HUDEP-2 (cell line): ENCODE measurements around the gene RNF150.

ENCODE experiments used
- DNase-seq, 76 experiments: peaks; one replicate each; lab custom pipeline; 2025; ENCODE audit not compliant: unreplicated experiment in 76 of 76; lab: John Stamatoyannopoulos, UW

The RNF150 gene

DNA sequence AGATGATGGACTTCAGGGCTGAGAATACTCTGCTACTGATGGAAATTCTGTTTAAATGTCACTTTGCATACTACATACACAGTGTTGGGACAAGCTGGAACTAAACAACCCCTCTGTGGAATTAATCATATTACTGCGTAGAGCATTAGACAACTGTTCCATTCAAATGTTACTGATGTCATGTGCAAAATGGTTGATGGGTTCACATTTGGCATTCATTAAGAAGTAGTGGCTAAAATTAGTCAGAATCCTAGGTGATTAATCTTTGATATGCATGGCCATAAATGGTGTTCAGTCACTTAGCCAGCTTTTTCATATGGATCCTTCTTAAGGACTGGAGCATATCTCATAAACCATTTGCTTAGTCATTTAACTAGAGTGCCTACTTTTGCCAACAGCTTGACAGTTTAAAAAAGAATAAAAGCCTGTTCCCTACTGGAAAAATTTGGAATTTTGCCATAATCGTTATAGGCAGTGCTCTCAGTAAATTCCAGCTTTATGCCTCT is 105.2 kb downstream of the RNF150 start:
- DNase-seq = no peak

DNA sequence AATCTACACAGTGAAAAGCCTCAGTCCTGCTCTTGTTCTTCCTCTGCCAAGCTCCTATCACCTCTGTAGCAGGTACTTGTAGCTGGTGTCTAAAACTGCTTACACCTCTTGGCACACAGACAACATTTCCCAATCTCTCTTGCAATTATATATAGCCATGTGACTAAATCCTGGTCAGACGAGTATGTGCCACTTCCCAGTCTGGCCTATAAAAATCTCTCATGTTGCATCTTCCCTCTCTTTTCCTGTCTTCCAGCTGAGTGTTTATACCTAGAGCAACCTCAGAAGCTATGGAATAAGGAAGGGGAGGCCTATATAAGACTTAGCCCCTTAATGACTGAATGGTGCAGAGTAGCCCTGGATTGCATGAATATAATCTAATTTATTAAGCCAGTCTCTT is 105.8 kb downstream of the RNF150 start:
- DNase-seq = no peak

DNA sequence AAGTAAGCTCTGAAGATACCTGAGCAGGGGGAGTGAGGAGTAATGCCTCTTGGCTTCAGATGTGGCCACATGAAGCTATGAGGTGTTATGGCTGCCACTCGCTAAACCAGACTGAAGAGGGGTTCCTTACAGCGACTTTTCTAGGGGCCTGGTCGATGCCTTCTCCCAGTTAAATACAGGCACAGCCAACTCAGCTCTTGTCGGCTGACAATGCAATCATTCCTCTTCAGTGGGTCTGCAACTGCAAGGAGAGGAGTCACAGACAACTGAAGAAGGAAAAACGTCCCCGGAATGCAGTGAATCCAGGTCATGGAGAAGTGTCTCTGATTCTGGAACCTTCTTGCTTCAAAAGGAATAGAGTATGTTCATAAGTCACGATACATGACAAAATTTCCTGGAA is 106.4 kb downstream of the RNF150 start:
- no peak for DNase-seq

DNA sequence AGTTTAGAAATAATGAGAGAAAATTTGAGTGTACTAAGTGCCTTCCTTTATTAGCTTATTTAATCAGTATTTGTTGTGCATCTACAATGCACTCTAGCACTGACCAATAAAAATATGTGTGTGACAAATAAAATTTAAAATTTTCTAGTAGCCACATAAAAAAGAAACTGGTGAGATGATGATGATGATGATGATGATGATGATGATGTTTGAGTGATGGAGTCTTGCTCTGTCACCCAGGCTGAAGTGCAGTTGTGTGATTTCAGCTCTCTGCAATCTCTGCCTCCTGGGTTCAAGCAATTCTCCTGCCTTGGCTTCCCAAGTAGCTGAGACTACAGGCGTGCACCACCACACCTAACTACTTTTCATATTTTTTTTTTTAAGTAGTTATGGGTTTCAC is 110.2 kb downstream of the RNF150 start:
- DNase-seq = no peak

DNA sequence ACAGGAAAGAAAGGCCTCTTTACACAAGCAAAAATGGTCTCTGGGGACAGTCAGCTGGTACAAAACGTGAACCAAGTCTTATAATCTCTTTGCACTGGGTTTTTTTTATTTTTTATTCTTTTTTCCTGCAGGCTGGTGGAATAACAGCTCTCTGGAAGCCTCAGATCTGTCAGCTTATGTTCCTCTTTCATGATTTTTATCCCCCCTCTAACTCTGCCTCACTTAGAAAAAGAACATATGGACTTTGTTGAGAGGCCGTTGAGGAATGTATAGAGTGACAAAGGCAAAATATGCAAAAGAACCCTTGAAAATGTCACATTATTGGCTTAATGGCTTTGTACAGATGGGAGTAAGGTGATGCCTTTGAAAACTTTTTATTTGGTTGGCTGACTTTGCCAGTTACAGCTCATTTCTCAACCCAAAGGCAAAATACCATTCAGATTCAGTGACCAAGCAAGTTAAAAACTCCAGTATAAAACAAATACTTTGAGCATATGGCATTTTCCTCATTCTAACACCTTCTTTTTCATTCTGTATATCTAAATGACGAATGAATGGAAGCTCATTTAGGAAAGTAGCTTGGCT is 111.1 kb downstream of the RNF150 start:
- no peak for DNase-seq

DNA sequence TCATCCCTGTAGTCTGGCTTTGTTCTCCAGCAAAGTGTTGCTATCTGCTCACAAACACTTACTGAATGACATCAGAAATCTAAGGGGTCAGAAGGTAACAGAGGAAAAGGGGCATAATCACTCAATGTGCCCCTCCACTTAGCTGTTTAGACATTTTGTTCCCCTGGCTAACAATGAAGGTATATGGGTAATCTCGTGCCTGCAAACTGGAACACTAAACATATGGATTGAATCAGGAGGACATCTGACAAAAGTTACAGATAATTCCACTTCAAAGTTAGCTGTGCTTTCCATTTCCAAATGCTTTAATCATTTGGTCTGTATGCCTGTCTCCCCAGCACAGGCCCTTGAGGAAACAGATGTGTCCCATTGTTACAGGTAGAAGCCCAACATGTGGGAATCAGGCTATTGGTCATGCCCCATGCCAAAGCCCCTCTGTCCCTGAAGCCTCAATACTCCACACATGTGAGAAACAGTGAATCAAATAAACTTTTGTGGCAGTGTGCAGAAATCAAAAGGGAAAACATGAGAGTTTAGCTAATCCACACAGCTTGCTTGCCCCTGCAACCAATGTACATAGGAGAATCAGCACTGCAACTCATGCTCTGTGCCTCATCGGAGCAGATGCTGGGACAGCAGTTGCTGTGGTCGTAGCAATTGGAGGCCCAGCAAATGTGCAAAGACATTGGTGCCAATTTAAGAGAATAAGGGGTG is 111.7 kb downstream of the RNF150 start:
- no peak for DNase-seq

DNA sequence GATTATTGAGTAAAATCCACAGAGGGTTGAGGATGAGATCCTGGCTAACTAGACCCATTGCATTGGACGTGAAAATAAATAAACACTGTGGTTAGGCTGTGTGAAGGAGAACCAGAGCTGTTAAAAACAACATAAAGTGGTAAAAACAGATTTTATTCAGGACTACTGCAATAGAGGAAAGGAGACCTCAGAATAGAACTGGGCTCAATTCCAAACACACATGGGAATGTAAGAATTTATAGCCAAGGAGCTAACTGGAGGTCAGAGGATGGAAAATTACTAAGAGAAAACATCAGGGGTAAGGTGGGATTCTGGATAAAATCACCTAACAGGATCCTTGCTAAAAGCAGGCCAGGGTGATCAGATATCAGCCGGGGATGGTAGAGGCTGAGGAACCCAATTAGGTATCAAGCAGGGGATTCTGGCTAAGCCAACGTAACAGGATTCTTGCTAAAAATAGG is 112.4 kb downstream of the RNF150 start:
- no peak for DNase-seq

DNA sequence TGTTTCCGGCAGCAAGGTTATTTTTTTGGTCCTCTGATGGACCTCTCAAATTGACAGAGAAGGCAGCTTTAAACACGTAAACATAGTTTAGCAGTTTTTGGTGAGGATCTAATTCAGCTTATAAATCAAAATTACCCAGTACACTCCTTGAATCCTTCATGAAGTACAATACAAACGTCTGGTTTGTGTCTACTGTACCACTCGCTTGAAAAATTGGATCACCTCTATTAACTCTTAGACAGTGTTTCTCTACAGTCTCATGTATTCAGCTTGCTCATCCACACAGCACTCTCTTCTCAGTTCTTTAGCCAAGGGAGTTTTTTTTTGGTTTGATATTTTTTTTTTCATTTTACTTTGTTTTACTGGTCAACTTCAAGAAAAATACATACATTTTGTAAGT is 113.5 kb downstream of the RNF150 start:
- DNase-seq = no peak

DNA sequence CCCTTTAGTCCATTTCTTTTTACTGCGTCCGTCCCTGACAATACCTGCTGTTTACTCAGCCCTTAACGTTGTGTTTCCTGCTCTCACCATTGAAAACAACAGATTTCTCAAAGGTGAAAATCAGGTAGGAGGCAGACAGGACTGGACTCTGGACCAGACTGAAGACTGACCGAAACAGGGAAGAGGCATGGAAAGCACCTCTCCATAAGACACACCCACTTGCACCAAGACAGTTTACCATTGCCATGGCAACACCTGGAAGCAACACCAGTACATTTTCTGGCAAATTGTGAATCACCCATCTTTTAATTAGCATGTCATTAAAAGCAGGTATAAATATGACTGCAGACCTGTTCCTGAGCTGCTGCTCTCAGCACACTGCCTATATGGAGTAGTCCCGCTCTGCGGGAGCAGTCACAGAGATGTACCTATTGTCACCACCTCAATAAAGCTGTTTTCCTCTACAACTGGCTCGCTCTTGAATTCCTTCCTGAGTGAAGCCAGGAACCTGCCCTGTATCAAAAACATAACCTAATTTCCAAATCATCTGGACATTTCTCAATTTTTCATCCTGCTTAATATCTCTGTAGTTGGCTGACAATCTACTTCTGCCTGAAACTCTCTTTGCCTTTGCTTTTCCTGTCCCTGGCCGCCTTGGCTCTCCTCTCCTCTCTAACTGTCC is 117.0 kb downstream of the RNF150 start:
- no peak for DNase-seq

DNA sequence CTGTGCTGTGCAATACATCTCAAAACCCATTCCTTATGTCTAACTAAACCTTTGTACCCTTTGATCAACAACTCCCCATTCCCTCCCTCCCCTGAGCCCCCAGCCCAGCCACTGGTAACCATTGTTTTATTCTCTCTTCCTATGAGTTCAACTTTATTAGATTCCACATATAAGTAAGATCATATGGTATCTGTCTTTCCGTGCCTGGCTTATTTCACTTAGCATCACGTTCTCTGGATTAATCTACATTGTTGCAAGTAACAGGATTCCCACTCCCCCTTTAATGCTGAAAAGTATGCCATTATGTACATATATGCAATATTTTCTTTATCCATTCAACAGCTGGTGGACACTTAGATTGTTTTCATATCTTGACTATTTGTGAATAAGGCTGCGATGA is 119.4 kb downstream of the RNF150 start:
- no peak for DNase-seq

DNA sequence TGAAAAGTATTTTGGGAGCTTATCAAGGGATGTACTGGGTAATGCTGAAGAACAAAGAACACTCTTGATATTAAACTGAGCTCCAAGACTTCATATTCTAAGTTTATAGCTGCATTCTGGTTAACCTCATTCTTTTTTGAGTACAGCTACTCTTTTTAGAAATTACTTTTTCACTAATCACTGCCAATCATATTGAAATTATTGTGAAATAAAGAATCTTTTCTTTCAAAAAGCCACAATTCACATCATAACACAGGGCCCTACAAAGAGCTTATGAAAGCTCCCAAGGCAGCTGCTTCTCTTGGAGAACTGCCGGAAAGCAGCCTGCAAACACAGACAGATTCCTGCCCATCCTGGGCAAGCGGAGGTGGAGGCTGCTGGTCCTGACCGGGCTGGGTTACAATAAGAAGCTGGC is 121.4 kb downstream of the RNF150 start:
- no peak for DNase-seq

DNA sequence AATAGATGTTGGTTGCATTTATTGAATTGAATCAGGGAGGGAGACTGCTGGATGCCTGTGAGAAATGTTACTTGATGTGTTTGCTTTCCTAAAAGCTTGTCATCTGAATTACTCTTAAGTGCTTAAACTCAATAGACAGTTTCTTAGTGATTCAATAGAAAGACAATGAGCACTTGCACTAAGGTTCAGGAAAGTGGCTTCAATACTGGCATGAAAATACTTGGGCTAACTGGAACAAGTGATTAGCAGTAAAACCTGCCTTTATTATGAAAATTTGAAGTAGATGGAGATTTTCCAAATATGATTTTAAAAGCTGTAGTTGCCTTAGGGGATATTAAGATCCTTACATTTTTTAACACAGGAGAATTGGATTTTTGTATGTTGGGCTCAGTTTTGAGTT is 123.3 kb downstream of the RNF150 start:
- DNase-seq = no peak

DNA sequence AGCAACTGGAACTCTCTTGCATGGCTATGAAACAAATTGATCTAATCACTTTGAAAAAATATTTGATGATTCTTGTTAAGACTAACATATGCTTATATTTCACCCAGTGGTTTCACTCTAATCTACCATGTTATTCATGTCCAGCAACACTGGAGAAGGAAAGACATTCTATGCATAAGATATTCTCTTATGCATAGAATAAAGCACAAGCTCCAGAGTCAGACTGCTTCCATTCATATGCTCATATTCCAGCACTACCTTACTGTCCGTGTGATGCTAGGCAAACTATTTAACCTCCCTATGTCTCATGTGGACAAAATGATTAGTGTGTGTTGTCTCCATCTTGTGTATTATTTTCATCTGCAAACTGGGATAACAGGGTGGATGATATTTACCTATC is 124.1 kb downstream of the RNF150 start:
- DNase-seq = no peak

DNA sequence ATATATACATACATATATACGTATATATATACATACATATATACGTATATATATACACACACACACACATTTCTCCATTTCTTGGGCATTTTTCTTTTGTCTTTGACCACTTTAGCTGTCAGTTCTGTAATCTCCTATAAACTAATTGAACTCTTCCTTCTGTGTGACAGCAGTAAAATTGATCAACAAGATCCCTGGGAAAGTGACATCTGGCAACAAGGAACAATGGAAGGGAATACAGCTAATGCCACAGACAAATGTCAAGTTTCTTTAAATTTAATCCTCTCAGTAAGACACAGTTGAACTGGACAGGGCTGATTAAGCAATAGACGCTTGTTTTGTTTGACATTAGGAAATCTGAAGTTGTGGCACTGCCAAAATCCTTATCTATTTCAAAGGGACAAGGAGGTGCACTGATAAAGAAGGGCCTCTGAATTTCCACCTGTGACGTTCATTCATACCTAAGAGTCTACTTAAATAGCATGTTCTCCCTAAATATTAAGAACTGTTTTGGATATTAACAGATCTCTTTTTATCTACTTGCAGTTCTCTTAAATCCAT is 126.9 kb downstream of the RNF150 start:
- no peak for DNase-seq

DNA sequence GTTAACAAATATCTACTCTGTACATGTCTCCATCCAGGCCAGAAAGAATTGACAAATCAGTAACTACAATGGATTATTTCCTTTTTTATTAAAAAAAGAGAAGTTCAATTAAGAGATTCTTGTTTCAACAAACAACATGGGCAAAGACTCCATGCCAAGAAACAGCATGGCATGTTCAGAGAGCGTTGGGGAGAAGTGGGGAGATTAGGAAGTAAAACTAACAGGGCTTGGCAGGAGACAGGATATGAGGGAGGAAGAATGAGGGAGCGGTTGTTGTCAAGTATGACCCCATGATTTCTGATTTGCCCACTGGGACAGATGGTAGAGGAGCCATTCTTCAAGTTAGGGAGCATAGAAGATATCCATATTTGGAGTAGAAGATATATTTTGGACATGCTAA is 128.4 kb downstream of the RNF150 start:
- DNase-seq = no peak

DNA sequence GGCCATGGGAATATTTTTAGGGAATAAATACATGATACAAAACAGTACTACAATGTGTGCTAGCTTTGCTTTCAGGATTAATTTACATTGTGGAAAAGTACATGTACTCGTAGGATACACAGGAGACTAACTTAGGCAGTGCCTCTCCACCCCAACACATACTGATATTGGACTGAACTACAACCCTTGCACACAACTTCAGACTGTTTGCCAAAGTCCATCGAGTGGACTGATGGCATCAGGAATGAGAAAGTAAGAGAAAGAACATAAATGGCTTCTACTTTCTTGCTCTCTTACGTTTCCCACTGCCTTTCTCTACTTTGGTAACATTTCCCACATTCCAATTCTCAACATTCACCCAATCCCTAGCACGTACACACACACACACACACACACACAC is 130.1 kb downstream of the RNF150 start:
- DNase-seq = no peak

DNA sequence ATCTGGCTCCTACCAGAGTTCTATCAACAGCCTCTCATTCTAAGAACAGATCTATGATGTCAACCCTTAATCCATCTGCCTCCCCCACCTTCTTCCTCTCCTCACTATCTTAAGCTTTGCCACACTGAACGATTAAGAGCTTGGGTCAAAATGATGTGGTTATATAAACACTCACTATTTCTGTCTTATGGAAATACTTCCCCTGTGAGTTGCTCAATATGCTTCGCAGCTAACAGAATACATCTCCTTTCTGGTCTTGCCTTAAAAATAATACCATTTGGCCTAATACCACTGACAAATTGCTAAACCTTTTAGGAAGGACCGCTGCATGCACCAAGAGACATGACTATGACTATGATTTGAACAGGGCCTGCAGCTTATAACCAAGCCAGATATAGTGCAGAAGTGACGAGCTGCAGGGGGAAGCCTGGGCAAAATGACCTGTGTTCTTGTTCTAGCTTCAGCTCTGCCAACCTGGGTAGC is 130.9 kb downstream of the RNF150 start:
- no peak for DNase-seq

DNA sequence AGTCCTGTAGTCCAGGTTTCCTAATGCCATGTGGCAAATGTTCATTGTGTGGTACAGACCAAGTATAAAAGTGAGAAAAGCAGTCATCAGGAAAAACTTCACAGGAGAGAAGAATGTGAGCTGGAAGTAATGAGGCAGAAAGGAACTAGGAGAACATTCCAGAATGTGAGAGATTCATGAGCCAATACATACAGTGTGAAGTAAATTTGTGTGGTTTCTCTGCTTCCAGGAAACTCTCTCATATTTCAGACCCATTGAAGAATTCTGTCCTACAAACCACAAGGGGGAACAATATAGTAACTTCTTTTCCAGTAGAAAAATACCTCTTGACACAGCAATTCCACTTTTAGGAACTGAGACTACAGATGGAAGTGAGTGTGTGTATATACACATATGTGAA is 136.5 kb downstream of the RNF150 start:
- no peak for DNase-seq

DNA sequence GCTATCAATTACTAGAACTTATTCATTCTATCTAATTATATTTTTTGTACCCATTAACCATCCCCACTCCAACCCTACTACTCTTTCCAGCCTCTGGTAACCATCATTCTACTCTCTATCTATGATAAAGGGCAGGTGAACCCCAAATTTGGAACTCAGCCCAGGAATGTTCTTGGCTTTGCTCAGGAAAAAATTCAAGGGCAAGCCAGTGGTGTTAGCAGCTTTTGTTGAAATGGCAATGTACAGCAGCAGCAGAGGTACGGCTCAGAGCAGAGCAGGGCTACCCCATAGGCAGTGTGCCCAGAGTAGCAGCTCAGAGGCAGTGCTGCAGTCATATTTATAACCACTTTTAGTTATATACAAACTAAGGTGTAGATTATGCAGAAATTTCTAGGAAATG is 138.2 kb downstream of the RNF150 start:
- no peak for DNase-seq

DNA sequence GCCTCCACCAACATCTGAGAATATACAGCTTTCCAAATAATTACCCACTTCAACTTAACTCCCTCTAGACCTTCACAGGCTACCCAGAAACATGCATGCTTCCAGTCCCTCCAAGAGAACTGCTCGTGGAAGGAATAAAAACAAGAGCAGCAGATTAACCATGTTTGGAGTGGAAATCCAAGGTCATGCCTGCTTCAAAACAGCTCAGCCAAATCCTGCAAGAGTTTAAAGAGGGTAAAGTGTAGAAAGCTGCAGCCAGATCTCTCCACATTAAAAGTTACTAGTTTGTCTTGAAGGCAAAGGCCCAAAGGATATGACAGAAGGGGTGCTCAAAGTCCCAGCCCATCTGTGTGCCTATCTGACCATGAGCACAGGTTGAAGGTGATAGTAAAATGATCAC is 139.3 kb downstream of the RNF150 start:
- DNase-seq = no peak

DNA sequence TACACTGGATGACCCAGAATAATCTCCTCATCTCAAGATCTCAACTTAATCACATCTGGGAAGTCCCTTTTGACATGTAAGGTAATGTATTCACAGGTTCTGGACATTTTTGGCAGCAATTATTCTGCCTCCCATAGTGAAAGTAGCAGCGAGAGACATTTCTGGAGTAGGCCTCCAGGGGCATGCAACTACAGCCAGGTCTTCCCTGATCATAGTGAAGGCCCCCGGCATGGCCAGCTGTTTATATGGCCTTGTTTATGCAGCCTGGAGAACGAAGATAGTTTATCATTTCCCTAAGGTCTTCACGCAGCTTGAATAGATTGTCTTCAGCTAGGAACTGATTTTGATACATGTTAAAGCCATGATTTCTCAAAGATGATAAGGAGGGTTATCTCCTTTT is 139.9 kb downstream of the RNF150 start:
- DNase-seq = no peak
